ENCODE data around the gene OGFOD3.

GRCh38 chr17:82429824-82430223 is 11.4 kb upstream of the OGFOD3 start:
- no peak for TF ChIP-seq EZH2 (IDR thresholded peaks at IDR 0.05; ENCODE audit: borderline replicate concordance, insufficient read depth, low read depth, low read length, poor library complexity, severe bottlenecking)
- TF ChIP-seq CTCF (IDR thresholded peaks at IDR 0.05) = no peak
